Hepatocyte (in vitro differentiated cells): ENCODE data around the gene SLC22A31. TPM values are rescaled to one million over a fixed set of nuclear protein-coding genes. Genes with fewer than 3 reads are reported as not detected.

Experiments
- DNase-seq: peaks from one replicate; pipeline ENCODE4 v3.0.0-alpha.2; 2016; ENCODE audit warnings: low spot score
- H2AFZ ChIP-seq: fragments of 200-600 bp; sonication (generic); 2 replicates; pipeline ENCODE4 v1.6.0; 2016; ENCODE audit warnings: antibody characterized with exemption, mild to moderate bottlenecking
- H3K27ac ChIP-seq: fragments of 200-600 bp; sonication (generic); 2 replicates; pipeline ENCODE4 v1.5.1; 2016; ENCODE audit warnings: mild to moderate bottlenecking
- H3K27me3 ChIP-seq: fragments of 200-600 bp; sonication (generic); 2 replicates; pipeline ENCODE4 v1.6.1; 2016
- H3K36me3 ChIP-seq: fragments of 200-600 bp; sonication (generic); replicated peaks from 2 replicates; pipeline ENCODE4 v1.5.1; 2016; ENCODE audit warnings: low read depth; ENCODE audit not compliant: insufficient read depth
- H3K4me1 ChIP-seq: fragments of 200-600 bp; sonication (generic); 2 replicates; pipeline ENCODE4 v1.5.1; 2016; ENCODE audit warnings: mild to moderate bottlenecking, moderate library complexity; ENCODE audit not compliant: insufficient read depth
- H3K4me2 ChIP-seq: fragments of 200-600 bp; sonication (generic); 2 replicates; pipeline ENCODE4 v1.6.0; 2016
- H3K4me3 ChIP-seq: fragments of 200-600 bp; sonication (generic); 2 replicates; pipeline ENCODE4 v1.5.1; 2016; ENCODE audit warnings: mild to moderate bottlenecking
- H3K79me2 ChIP-seq: fragments of 200-600 bp; sonication (generic); 2 replicates; pipeline ENCODE4 v1.6.0; 2017; ENCODE audit warnings: mild to moderate bottlenecking
- H3K9me2 ChIP-seq: fragments of 200-600 bp; sonication (generic); replicated peaks from 2 replicates; pipeline ENCODE4 v1.6.0; 2017; ENCODE audit warnings: mild to moderate bottlenecking; ENCODE audit not compliant: insufficient read depth
- H3K9me3 ChIP-seq: fragments of 200-600 bp; sonication (generic); 2 replicates; pipeline ENCODE4 v1.5.1; 2016; ENCODE audit warnings: low read depth, mild to moderate bottlenecking
- H4K20me1 ChIP-seq: fragments of 200-600 bp; sonication (generic); 2 replicates; pipeline ENCODE4 v1.6.0; 2016; ENCODE audit warnings: mild to moderate bottlenecking; ENCODE audit not compliant: insufficient read depth, poor library complexity, severe bottlenecking
- EZH2 ChIP-seq: fragments of 200-600 bp; sonication (generic); IDR thresholded peaks from 2 replicates; pipeline ENCODE4 v1.6.1; 2016; ENCODE audit warnings: antibody characterized with exemption, mild to moderate bottlenecking, borderline replicate concordance
- EZH2phosphoT487 ChIP-seq: fragments of 200-600 bp; sonication (generic); IDR thresholded peaks from one replicate; pipeline ENCODE4 v1.6.1; 2018; ENCODE audit warnings: antibody characterized with exemption, mild to moderate bottlenecking, low read depth, moderate library complexity; ENCODE audit not compliant: unreplicated experiment, severe bottlenecking
- WGBS: methylation state at CpG from one replicate; pipeline ENCODE4 v1.1.6; 2016; ENCODE audit warnings: low lambda C conversion rate; ENCODE audit errors: missing lambda C conversion rate; 5-methylcytosine and 5-hydroxymethylcytosine counted together
- polyA plus RNA-seq: library from polyadenylated mRNA; unstranded; fragments of >200 nt; fragmentation: Nextera tagmentation; extraction: Ambion mirVana; gene quantifications from 2 replicates; pipeline ENCODE4 v1.2.1, GENCODE V29; 2016
- total RNA-seq: library from RNA; depleted of rRNA; stranded (reverse); fragments of >200 nt; gene quantifications from 2 replicates; pipeline ENCODE4 v1.2.3, GENCODE V29; 2014
- TF ChIP-seq, protein P1 (sequence below): fragments of 200-600 bp; sonication (generic); IDR thresholded peaks from 2 replicates; pipeline ENCODE4 v1.5.1; 2016; ENCODE audit warnings: antibody characterized with exemption, mild to moderate bottlenecking; ENCODE audit not compliant: poor library complexity

Gene SLC22A31
- total and polyA plus RNA-seq, 2 experiments from 2014 or later, result 1.4 to 1.6 TPM

GRCh38 chr16:89154390-89155183 lies 45.8 kb downstream of the SLC22A31 start:
- Histone ChIP-seq H3K4me3 (no peak overlapping the region), H3K27ac (no peak overlapping the region), H3K4me1 (peaks cover 13% of the 10 kb centered on the region), H2AFZ (no peak overlapping the region), H3K9me2 (no peaks in the 10 kb centered on the region), H4K20me1 (no peaks in the 10 kb centered on the region), H3K9me3 (no peaks in the 10 kb centered on the region), H3K79me2 (no peaks in the 10 kb centered on the region), H3K4me2 (no peak overlapping the region), H3K27me3 (no peaks in the 10 kb centered on the region), H3K36me3 (no peaks in the 10 kb centered on the region)
- DNase-seq, result no peak
- WGBS, result 85% methylated on average over 23 of the region's 24 CpGs
- TF ChIP-seq, protein P1, sequence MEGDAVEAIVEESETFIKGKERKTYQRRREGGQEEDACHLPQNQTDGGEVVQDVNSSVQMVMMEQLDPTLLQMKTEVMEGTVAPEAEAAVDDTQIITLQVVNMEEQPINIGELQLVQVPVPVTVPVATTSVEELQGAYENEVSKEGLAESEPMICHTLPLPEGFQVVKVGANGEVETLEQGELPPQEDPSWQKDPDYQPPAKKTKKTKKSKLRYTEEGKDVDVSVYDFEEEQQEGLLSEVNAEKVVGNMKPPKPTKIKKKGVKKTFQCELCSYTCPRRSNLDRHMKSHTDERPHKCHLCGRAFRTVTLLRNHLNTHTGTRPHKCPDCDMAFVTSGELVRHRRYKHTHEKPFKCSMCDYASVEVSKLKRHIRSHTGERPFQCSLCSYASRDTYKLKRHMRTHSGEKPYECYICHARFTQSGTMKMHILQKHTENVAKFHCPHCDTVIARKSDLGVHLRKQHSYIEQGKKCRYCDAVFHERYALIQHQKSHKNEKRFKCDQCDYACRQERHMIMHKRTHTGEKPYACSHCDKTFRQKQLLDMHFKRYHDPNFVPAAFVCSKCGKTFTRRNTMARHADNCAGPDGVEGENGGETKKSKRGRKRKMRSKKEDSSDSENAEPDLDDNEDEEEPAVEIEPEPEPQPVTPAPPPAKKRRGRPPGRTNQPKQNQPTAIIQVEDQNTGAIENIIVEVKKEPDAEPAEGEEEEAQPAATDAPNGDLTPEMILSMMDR, result no peak
- TF ChIP-seq EZH2phosphoT487 (no peak), EZH2 (no peak)

DNA sequence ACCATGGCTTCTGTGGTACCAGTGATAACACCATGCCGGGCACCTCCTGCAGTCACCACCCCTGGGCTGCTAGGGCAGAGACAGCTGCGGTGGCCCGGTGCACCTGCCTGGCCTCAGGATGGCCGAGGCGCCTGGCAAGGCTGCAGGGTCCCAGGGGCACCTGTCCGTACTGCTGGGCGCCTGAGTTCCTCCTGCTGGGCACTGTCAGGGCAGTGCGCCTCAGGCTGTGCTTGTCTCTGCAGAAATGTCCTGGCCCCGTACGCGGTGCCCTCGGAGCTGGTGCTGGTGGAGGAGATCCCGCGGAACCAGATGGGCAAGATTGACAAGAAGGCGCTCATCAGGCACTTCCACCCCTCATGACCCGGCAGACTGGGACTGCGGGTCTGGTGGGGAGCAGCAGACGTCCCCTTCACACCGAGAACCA lies 46.5 kb downstream of the SLC22A31 start:
- Histone ChIP-seq H3K27ac (no peak overlapping the region), H3K27me3 (no peaks in the 10 kb centered on the region), H3K36me3 (no peaks in the 10 kb centered on the region), H3K4me1 (peaks cover 13% of the 10 kb centered on the region), H3K4me3 (no peak overlapping the region), H3K9me2 (no peaks in the 10 kb centered on the region), H3K9me3 (no peaks in the 10 kb centered on the region), H3K79me2 (no peaks in the 10 kb centered on the region), H3K4me2 (no peak overlapping the region), H2AFZ (no peak overlapping the region), H4K20me1 (no peaks in the 10 kb centered on the region)
- DNase-seq, result no peak
- TF ChIP-seq EZH2phosphoT487, result no peak
- TF ChIP-seq, protein P1, result no peak
- TF ChIP-seq EZH2, result no peak
- 83% methylated on average over 19 of the region's 19 CpGs for WGBS

GRCh38 chr16:89152831-89153700 lies 47.3 kb downstream of the SLC22A31 start:
- no peaks in the 10 kb centered on the region for H3K27me3 ChIP-seq
- DNase-seq, result no peak
- no peaks in the 10 kb centered on the region for H3K79me2 ChIP-seq
- H3K4me1 ChIP-seq, result peaks cover 13% of the 10 kb centered on the region
- H3K9me3 ChIP-seq, result no peaks in the 10 kb centered on the region
- no peak overlapping the region for H3K27ac ChIP-seq
- WGBS, result 91% methylated on average over 38 of the region's 41 CpGs
- H3K9me2 ChIP-seq, result no peaks in the 10 kb centered on the region
- H4K20me1 ChIP-seq, result no peaks in the 10 kb centered on the region
- no peak overlapping the region for H3K4me2 ChIP-seq
- H2AFZ ChIP-seq, result no peak overlapping the region
- H3K36me3 ChIP-seq, result no peaks in the 10 kb centered on the region
- H3K4me3 ChIP-seq, result no peak overlapping the region
- TF ChIP-seq, protein P1, result no peak
- TF ChIP-seq EZH2phosphoT487 (no peak), EZH2 (no peak)
